ENCODE data around the gene MT4.

Gene MT4

DNA sequence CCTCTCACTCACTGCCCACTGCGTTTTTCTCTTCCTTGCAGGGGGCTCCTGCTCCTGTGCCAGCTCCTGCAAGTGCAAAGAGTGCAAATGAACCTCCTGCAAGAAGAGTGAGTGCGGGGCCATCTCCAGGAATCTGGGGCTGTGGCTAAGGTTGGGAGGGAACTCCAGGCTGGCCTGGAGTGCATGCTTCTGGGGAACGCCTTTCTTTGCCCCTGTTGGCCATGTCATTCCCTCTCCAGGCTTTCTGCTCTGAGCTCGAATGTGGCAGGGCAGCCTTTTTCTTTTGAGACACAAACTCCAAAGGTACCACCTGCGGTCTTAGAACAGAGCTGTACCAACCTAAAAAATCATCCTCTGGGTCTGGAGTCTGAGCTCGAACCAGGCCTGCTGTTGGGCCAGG is 53.3 kb downstream of the MT4 start:
- no peaks in the 10 kb centered on the region for H3K9me3 ChIP-seq (ENCODE audit: control insufficient read depth, low read length)
- no peak overlapping the region for H3K4me3 ChIP-seq (ENCODE audit: insufficient read depth, low read depth, low read length, poor library complexity, severe bottlenecking)
- H3K27ac ChIP-seq (ENCODE audit: insufficient read depth, low read length, poor library complexity, severe bottlenecking): no peak overlapping the region
- no peaks in the 10 kb centered on the region for H3K27me3 ChIP-seq (replicated peaks; ENCODE audit: control insufficient read depth, insufficient read depth, low read length, poor library complexity, severe bottlenecking)
- peaks cover 8% of the 10 kb centered on the region for H3K4me1 ChIP-seq (ENCODE audit: control insufficient read depth, insufficient read depth, low read length, poor library complexity, severe bottlenecking)
- DNase-seq: no peak
- H3K36me3 ChIP-seq (ENCODE audit: control insufficient read depth, insufficient read depth, low read length): no peaks in the 10 kb centered on the region

Data from effector memory CD4-positive, alpha-beta T cell (primary cell).